ENCODE results near the gene ZNF862. TPM values are rescaled to one million over a fixed set of nuclear protein-coding genes. Genes with fewer than 3 reads are reported as not detected.
A peak's percentile ranks its signal among the peaks of the same experiment; 100 is the strongest.

ZNF862 gene
- total and polyA plus RNA-seq, 2 of the 13 experiments (the other 11 are each of a cell fraction or from before 2014, with no cell fraction given) = 0.89 to 2.0 TPM

DNA sequence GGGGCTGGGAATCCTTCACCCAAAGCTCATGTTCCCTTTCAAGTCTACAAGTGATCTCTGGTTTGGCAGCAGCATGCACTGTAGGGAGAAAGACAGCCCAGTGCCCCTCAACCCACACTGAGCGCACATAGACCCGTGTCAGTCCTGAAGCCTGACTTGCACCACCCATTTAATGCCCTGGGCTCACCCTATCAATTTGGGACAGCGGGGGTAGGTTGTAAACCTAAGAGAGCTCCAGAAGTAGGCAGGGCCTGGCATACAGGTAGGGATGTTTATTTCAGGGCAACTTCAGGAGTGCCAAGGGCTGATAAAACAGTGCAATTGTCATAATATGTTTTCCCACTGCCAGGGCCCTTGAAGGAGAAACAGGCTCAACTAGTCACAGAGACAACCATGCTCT, 32.1 kb downstream of the ZNF862 start (continued):
- TF ChIP-seq, protein P1, sequence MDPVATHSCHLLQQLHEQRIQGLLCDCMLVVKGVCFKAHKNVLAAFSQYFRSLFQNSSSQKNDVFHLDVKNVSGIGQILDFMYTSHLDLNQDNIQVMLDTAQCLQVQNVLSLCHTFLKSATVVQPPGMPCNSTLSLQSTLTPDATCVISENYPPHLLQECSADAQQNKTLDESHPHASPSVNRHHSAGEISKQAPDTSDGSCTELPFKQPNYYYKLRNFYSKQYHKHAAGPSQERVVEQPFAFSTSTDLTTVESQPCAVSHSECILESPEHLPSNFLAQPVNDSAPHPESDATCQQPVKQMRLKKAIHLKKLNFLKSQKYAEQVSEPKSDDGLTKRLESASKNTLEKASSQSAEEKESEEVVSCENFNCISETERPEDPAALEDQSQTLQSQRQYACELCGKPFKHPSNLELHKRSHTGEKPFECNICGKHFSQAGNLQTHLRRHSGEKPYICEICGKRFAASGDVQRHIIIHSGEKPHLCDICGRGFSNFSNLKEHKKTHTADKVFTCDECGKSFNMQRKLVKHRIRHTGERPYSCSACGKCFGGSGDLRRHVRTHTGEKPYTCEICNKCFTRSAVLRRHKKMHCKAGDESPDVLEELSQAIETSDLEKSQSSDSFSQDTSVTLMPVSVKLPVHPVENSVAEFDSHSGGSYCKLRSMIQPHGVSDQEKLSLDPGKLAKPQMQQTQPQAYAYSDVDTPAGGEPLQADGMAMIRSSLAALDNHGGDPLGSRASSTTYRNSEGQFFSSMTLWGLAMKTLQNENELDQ (CRISPR knock-in tag; IDR thresholded peaks at IDR 0.05; ENCODE audit: borderline replicate concordance) = no peak
- TF ChIP-seq THAP11 (CRISPR knock-in tag; IDR thresholded peaks at IDR 0.05) = no peak
- TF ChIP-seq, protein P2, sequence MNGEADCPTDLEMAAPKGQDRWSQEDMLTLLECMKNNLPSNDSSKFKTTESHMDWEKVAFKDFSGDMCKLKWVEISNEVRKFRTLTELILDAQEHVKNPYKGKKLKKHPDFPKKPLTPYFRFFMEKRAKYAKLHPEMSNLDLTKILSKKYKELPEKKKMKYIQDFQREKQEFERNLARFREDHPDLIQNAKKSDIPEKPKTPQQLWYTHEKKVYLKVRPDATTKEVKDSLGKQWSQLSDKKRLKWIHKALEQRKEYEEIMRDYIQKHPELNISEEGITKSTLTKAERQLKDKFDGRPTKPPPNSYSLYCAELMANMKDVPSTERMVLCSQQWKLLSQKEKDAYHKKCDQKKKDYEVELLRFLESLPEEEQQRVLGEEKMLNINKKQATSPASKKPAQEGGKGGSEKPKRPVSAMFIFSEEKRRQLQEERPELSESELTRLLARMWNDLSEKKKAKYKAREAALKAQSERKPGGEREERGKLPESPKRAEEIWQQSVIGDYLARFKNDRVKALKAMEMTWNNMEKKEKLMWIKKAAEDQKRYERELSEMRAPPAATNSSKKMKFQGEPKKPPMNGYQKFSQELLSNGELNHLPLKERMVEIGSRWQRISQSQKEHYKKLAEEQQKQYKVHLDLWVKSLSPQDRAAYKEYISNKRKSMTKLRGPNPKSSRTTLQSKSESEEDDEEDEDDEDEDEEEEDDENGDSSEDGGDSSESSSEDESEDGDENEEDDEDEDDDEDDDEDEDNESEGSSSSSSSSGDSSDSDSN (CRISPR knock-in tag; IDR thresholded peaks at IDR 0.05) = no peak
- no peak for TF ChIP-seq XRCC5 (optimal IDR thresholded peaks at IDR 0.05; ENCODE audit: low read length)

DNA sequence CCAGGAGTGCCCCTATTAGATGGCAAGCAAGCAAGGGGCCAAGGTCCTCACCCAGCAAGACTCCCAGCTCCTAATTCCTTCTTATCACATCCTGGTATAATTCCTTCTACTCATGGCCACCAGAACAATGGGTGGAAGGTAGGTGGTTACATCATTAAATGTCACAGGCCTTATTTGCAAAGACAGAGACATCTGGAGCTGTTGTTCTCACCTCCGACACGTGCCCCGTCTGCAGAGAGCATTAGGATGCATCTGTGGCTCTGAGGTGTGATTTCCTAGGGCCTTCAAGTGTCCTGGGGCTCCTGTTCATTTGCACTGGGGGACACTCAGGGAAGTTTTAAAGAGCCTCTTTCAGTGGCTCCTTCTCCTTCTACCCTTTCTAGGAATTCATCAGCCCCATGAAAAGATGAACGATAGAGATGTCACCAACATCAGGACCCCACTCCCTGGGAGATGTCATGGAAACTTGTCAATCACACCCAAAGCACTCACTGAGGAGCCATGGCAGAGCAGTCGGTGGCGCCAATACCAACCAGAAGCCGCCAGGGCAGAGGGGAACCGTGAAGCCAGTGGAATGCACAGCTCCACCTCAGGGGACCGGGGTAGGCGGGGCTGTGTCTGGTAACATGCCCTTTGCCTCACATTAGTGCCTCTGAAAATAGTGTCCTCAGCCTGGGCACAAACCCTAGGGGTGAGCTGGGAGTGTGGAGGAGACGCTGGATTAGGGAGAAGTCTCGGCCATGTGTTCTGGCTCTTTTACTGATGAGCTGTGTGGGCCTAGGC, 32.7 kb downstream of the ZNF862 start:
- no peak for ATAC-seq
- CTCF ChIA-PET (ENCODE audit: low intra/inter-chr PET ratio, low total read pairs) = no interaction called here
- no peak overlapping the region for H3K4me3 ChIP-seq (replicated peaks in 1 of 3; ENCODE audit: insufficient read depth in 1 of 3, low read depth in 2 of 3, low read length in 3 of 3)
- no peak overlapping the region for H3K9ac ChIP-seq (ENCODE audit: insufficient read depth, low read depth, low read length)
- in situ Hi-C loops (cut with HindIII; ENCODE audit: extremely low pct_ligation_motif_present, low pct_unique_long_range_greater_than_20kb) (loop anchor here (25.0 kb wide), 1 partner anchor 166 kb away; no protein-coding TSS in a partner anchor), intact Hi-C loops (cut with micrococcal nuclease; ENCODE audit: unreplicated experiment) (no loop called here)
- H3K27ac ChIP-seq (ENCODE audit: extremely low read length, insufficient read depth, low read length) = no peak overlapping the region
- no peak for DNase-seq (ENCODE audit: low spot score)
- POLR2A ChIA-PET = no interaction called here
- H2AFZ ChIP-seq (ENCODE audit: low read length) = no peak overlapping the region
- no TSS peak for BruUV-seq (replicated peaks)
- no peaks in the 10 kb centered on the region for H3K9me3 ChIP-seq (ENCODE audit: low read length)
- no peak overlapping the region for H3K4me2 ChIP-seq (ENCODE audit: low read depth, low read length)
- H3K4me1 ChIP-seq (ENCODE audit: insufficient read depth, low read length) = peaks cover 29% of the 10 kb centered on the region
- 89% methylated on average over 10 of the region's 12 CpGs for WGBS (ENCODE audit: low lambda C conversion rate)
- FAIRE-seq = no peak
- TF ChIP-seq NR2C2 (CRISPR knock-in tag; IDR thresholded peaks at IDR 0.05; ENCODE audit: borderline replicate concordance) (no peak), ZNF768 (CRISPR knock-in tag; IDR thresholded peaks at IDR 0.05) (0 out of 2 replicates have a peak, but pooled peaks have one; percentile 19), SMARCC2 (IDR thresholded peaks at IDR 0.05) (no peak), ZNF776 (CRISPR knock-in tag; IDR thresholded peaks at IDR 0.05) (no peak)
- TF ChIP-seq, protein P3, sequence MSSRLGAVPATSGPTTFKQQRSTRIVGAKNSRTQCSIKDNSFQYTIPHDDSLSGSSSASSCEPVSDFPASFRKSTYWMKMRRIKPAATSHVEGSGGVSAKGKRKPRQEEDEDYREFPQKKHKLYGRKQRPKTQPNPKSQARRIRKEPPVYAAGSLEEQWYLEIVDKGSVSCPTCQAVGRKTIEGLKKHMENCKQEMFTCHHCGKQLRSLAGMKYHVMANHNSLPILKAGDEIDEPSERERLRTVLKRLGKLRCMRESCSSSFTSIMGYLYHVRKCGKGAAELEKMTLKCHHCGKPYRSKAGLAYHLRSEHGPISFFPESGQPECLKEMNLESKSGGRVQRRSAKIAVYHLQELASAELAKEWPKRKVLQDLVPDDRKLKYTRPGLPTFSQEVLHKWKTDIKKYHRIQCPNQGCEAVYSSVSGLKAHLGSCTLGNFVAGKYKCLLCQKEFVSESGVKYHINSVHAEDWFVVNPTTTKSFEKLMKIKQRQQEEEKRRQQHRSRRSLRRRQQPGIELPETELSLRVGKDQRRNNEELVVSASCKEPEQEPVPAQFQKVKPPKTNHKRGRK (CRISPR knock-in tag; IDR thresholded peaks at IDR 0.05) = no peak
- TF ChIP-seq, protein P4, sequence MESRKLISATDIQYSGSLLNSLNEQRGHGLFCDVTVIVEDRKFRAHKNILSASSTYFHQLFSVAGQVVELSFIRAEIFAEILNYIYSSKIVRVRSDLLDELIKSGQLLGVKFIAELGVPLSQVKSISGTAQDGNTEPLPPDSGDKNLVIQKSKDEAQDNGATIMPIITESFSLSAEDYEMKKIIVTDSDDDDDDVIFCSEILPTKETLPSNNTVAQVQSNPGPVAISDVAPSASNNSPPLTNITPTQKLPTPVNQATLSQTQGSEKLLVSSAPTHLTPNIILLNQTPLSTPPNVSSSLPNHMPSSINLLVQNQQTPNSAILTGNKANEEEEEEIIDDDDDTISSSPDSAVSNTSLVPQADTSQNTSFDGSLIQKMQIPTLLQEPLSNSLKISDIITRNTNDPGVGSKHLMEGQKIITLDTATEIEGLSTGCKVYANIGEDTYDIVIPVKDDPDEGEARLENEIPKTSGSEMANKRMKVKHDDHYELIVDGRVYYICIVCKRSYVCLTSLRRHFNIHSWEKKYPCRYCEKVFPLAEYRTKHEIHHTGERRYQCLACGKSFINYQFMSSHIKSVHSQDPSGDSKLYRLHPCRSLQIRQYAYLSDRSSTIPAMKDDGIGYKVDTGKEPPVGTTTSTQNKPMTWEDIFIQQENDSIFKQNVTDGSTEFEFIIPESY (CRISPR knock-in tag; IDR thresholded peaks at IDR 0.05) = 0 out of 2 replicates have a peak, but pooled peaks have one; percentile 25
- H3K36me3 ChIP-seq (replicated peaks in 1 of 2; ENCODE audit: control insufficient read depth in 1 of 2, insufficient read depth in 2 of 2, low read length in 2 of 2) = no peaks in the 10 kb centered on the region
- H3K79me2 ChIP-seq (ENCODE audit: insufficient read depth, low read length) = peaks cover 8% of the 10 kb centered on the region
- no peaks in the 10 kb centered on the region for H4K20me1 ChIP-seq (ENCODE audit: insufficient read depth, low read length)
- no peaks in the 10 kb centered on the region for H3K27me3 ChIP-seq (ENCODE audit: control insufficient read depth in 1 of 2, insufficient read depth in 2 of 2, low read length in 2 of 2)
